Neuronal stem cell (in vitro differentiated cells): ENCODE data around the gene UNKL. TPM values are rescaled to one million over a fixed set of nuclear protein-coding genes. Genes with fewer than 3 reads are reported as not detected.

Experiments
- DNase-seq: peaks from one replicate; pipeline ENCODE4 v3.0.0-alpha.2; 2013; ENCODE audit warnings: low spot score
- H2AFZ ChIP-seq: one replicate; pipeline ENCODE4 v1.6.1; 2013; ENCODE audit warnings: mild to moderate bottlenecking, low read length, inconsistent platforms
- H2AK5ac ChIP-seq: 2 replicates; pipeline ENCODE4 v1.6.1; 2013; ENCODE audit warnings: low read depth, mild to moderate bottlenecking, inconsistent platforms, low read length, moderate library complexity, mixed read lengths
- H2BK120ac ChIP-seq: 2 replicates; pipeline ENCODE4 v1.6.1; 2013; ENCODE audit warnings: low read depth, mild to moderate bottlenecking, inconsistent platforms, low read length, moderate library complexity, mixed read lengths
- H2BK12ac ChIP-seq: one replicate; pipeline ENCODE4 v1.6.1; 2013; ENCODE audit warnings: low read length, inconsistent platforms
- H2BK15ac ChIP-seq: 2 replicates; pipeline ENCODE4 v1.6.1; 2013; ENCODE audit warnings: mild to moderate bottlenecking, low read length, inconsistent platforms, mixed read lengths
- H2BK5ac ChIP-seq: one replicate; pipeline ENCODE4 v1.6.1; 2013; ENCODE audit warnings: inconsistent platforms, mild to moderate bottlenecking, low read length, moderate library complexity
- H3K14ac ChIP-seq: one replicate; pipeline ENCODE4 v1.6.1; 2013; ENCODE audit warnings: low read length, inconsistent platforms
- H3K18ac ChIP-seq: 2 replicates; pipeline ENCODE4 v1.6.1; 2013; ENCODE audit warnings: low read length, inconsistent platforms
- H3K23ac ChIP-seq: 2 replicates; pipeline ENCODE4 v1.6.1; 2013; ENCODE audit warnings: low read depth, mild to moderate bottlenecking, mixed read lengths, low read length, inconsistent platforms; ENCODE audit not compliant: poor library complexity
- H3K27ac ChIP-seq: replicated peaks from 3 replicates; pipeline ENCODE4 v1.5.1; 2013; ENCODE audit warnings: low read length, inconsistent platforms
- H3K27me3 ChIP-seq, 3 experiments: 2 replicates each; pipeline ENCODE4 v1.6.1; 2013; ENCODE audit warnings: low read length in 3 of 3, mild to moderate bottlenecking in 2 of 3, inconsistent platforms in 1 of 3, low read depth in 1 of 3, mixed read lengths in 1 of 3, moderate library complexity in 1 of 3; ENCODE audit not compliant: control insufficient read depth in 3 of 3, insufficient read depth in 3 of 3
- H3K36me3 ChIP-seq, 2 donors: replicated peaks in 1 of 2; 2 replicates each; pipeline ENCODE4 v1.6.1; 2013; ENCODE audit warnings: low read length in 2 of 2; ENCODE audit not compliant: control insufficient read depth in 2 of 2, insufficient read depth in 2 of 2
- H3K4ac ChIP-seq: 2 replicates; pipeline ENCODE4 v1.6.1; 2013; ENCODE audit warnings: inconsistent platforms, mild to moderate bottlenecking, low read length, moderate library complexity
- H3K4me1 ChIP-seq, 2 donors: 1 replicate in 1 of 2; 2 replicates in 1 of 2; pipeline ENCODE4 v1.6.1; 2013; ENCODE audit warnings: low read length in 2 of 2, low read depth in 1 of 2; ENCODE audit not compliant: control insufficient read depth in 2 of 2, insufficient read depth in 1 of 2
- H3K4me2 ChIP-seq: one replicate; pipeline ENCODE4 v1.6.1; 2013; ENCODE audit warnings: mild to moderate bottlenecking, low read length, inconsistent platforms; ENCODE audit not compliant: insufficient read depth, poor library complexity, severe bottlenecking
- H3K4me3 ChIP-seq, 2 donors: 2 replicates each; pipeline ENCODE4 v1.5.1; 2013; ENCODE audit warnings: low read length in 2 of 2, mild to moderate bottlenecking in 2 of 2, inconsistent platforms in 1 of 2, moderate library complexity in 1 of 2
- H3K79me1 ChIP-seq: one replicate; pipeline ENCODE4 v1.6.1; 2013; ENCODE audit warnings: low read depth, mild to moderate bottlenecking, inconsistent platforms, low read length, moderate library complexity
- H3K9ac ChIP-seq: one replicate; pipeline ENCODE4 v1.6.1; 2013; ENCODE audit warnings: mild to moderate bottlenecking, low read depth, low read length, inconsistent platforms; ENCODE audit not compliant: poor library complexity
- H3K9me3 ChIP-seq, 2 donors: replicated peaks in 1 of 2; 2 replicates each; pipeline versions ENCODE3 to v1.6.1; 2013; ENCODE audit warnings: low read length in 2 of 2, mild to moderate bottlenecking in 2 of 2, inconsistent platforms in 1 of 2, low read depth in 1 of 2, mixed read lengths in 1 of 2, moderate library complexity in 1 of 2; ENCODE audit not compliant: control insufficient read depth in 2 of 2, insufficient read depth in 1 of 2
- H4K8ac ChIP-seq: one replicate; pipeline ENCODE4 v1.6.1; 2013; ENCODE audit warnings: low read depth, mild to moderate bottlenecking, inconsistent platforms, low read length, moderate library complexity
- H4K91ac ChIP-seq: one replicate; pipeline ENCODE4 v1.6.1; 2013; ENCODE audit warnings: low read length, low read depth, mild to moderate bottlenecking, inconsistent platforms; ENCODE audit not compliant: poor library complexity
- WGBS, 2 donors: extraction: QIAGEN DNeasy Blood & Tissue Kit; methylation state at CpG; one replicate each; pipeline ENCODE4 v1.1.7; 2013; ENCODE audit warnings: missing lambda C conversion rate in 2 of 2, mixed read lengths in 1 of 2; ENCODE audit not compliant: insufficient read length in 2 of 2, insufficient replicate concordance in 1 of 2; ENCODE audit errors: extremely low coverage in 2 of 2; 5-methylcytosine and 5-hydroxymethylcytosine counted together
- polyA plus RNA-seq, 2 experiments: library from polyadenylated mRNA; stranded (reverse); fragments of 200-250 nt; gene quantifications; one replicate each; pipeline ENCODE4 v1.2.3, GENCODE V29; 2013

UNKL gene
- 14.1 TPM for polyA plus RNA-seq (2013, experiment 1 of 2)
- polyA plus RNA-seq (2013, experiment 2 of 2) = 14.2 TPM

DNA sequence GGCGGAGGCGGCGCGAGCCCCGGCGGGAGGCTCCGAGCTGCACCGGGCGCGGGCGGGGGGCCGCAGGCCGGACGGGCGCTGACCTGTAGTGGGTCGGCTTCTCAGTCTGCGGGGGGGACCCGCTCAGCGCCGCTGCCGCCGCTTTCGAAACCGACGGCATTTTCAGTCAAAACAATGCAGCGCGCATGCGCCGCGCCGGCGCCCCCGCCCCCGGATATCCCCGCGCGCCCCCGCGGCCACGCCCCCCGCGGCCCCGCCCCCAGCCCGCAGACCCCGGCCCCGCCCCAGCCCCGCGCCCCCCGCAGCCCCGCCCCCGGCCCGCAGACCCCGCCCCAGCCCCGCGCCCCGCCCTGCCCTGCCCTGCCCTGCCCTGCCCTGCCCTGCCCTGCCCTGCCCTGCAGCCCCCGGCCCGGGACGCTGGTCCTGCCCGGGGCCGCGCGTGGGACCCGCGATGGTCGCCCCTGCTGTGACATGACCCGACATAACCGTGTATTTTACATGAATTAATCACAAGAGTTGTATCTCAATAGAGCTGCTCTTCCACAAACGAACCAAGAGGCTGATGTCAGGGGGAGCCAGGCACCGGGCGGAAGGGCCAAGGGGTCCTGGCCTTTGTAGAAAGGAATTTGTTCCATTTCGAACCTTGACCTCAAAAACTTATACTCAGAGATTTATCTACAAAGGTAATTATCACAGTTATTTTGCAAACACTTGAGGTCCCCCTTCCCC lies at the start of gene UNKL:
Gene UNKL (minus strand): TSS at position 173 of the 729 bp plus-strand sequence. CDS start 13 bp downstream, at position 160.
- peaks cover 3 to 15% of the 10 kb centered on the region in 2 donors for H3K36me3 ChIP-seq
- H3K4me3 ChIP-seq = peak within 1 kb of the TSS; percentile 65 to 98
- peak within 1 kb of the TSS; percentile 87 for H2AFZ ChIP-seq
- peak within 1 kb of the TSS; percentile 73 for H2BK12ac ChIP-seq
- peak within 1 kb of the TSS; percentile 80 for H3K23ac ChIP-seq
- no peaks in the 10 kb centered on the region for H3K27me3 ChIP-seq
- no peak within 1 kb of the TSS for H4K91ac ChIP-seq
- no peak within 1 kb of the TSS for H4K8ac ChIP-seq
- no CpG with 5 or more reads among the region's 72 CpGs for whole genome bisulfite sequencing, 2 donors
- H2AK5ac ChIP-seq = peak within 1 kb of the TSS; percentile 91
- DNase-seq = peak; percentile 70
- no peak within 1 kb of the TSS for H3K27ac ChIP-seq
- peak within 1 kb of the TSS; percentile 96 for H3K18ac ChIP-seq
- H3K4ac ChIP-seq = peak within 1 kb of the TSS; percentile 37
- peak within 1 kb of the TSS; percentile 73 for H3K4me2 ChIP-seq
- H3K9ac ChIP-seq = peak within 1 kb of the TSS; percentile 95
- peak within 1 kb of the TSS; percentile 95 for H2BK5ac ChIP-seq
- peak within 1 kb of the TSS; percentile 16 for H2BK120ac ChIP-seq
- H2BK15ac ChIP-seq = peak within 1 kb of the TSS; percentile 81
- peak within 1 kb of the TSS; percentile 21 for H3K14ac ChIP-seq
- H3K9me3 ChIP-seq = no peaks in the 10 kb centered on the region
- peaks cover 2 to 4% of the 10 kb centered on the region in 2 donors for H3K4me1 ChIP-seq
- H3K79me1 ChIP-seq = peaks cover 4% of the 10 kb centered on the region

DNA sequence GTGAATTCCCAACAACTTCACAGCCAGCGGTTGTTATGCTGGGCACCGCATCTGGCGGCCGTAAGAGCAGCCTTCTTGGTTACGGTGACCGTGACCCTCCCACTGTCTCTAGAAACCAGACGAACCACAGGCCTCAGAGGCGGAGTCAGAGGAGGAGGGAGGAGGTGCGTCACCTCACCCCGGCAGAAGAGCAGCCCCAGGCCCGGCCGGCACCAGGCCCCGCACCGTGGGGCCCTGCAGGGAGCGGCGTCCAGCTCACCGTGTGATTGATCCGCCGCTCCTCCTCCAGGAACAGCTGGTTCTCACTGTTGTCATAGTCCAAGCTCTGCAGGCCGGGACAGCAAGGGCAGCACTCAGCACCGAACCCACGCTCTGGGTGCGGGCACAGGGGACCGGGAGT lies 46.6 kb upstream of the UNKL start:
- H3K27ac ChIP-seq = no peak overlapping the region
- H4K91ac ChIP-seq = no peak overlapping the region
- no peaks in the 10 kb centered on the region for H3K4me1 ChIP-seq
- no peaks in the 10 kb centered on the region for H3K27me3 ChIP-seq
- H2AFZ ChIP-seq = no peak overlapping the region
- no CpG with 5 or more reads among the region's 24 CpGs for WGBS, 2 donors
- no peak overlapping the region for H3K9ac ChIP-seq
- no peak overlapping the region for H2AK5ac ChIP-seq
- no peak overlapping the region for H3K4ac ChIP-seq
- H3K14ac ChIP-seq = no peak overlapping the region
- DNase-seq = no peak
- no peak overlapping the region for H3K4me3 ChIP-seq
- peaks cover 12% of the 10 kb centered on the region for H3K79me1 ChIP-seq
- no peak overlapping the region for H3K4me2 ChIP-seq
- H2BK12ac ChIP-seq = no peak overlapping the region
- H3K9me3 ChIP-seq = no peaks in the 10 kb centered on the region
- no peak overlapping the region for H2BK15ac ChIP-seq
- peak overlapping the region; percentile 35 for H2BK5ac ChIP-seq
- H2BK120ac ChIP-seq = no peak overlapping the region
- H3K18ac ChIP-seq = no peak overlapping the region
- H3K23ac ChIP-seq = no peak overlapping the region
- H4K8ac ChIP-seq = no peak overlapping the region
- peaks cover 12 to 39% of the 10 kb centered on the region in 2 donors for H3K36me3 ChIP-seq

DNA sequence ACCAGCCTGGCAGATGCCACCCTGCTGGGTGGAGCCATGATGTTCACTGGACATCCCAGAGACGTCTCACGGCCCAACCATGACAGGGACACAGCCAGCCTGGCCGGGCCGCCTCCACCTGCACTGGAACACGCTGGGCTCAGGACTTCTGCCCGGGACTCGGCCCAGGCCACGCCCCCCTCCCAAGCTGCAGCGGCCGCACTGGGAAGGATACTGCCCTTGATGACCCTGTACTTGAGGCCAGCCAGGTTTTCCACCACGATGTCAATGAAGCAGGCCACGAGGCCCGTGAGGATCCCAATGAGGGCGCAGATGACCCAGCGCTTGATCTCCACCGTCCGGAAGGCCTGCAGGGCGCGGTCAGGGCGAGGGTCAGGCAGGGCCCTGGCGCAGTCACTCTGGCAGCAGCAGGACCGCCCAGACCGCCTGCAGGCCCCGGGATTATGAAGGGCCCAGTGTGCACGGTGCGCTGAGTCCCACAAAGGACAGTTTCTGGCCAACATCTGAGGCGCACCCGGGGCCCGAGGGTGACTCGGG lies 46.2 kb upstream of the UNKL start:
- Histone ChIP-seq H2BK15ac (no peak overlapping the region), H2BK120ac (no peak overlapping the region), H3K4ac (no peak overlapping the region), H3K14ac (no peak overlapping the region), H2AK5ac (no peak overlapping the region), H3K27ac (no peak overlapping the region), H4K91ac (no peak overlapping the region), H2BK12ac (no peak overlapping the region), H2AFZ (no peak overlapping the region), H3K9me3 (no peaks in the 10 kb centered on the region), H3K9ac (peak overlapping the region; percentile 21), H3K27me3 (no peaks in the 10 kb centered on the region), H3K4me2 (no peak overlapping the region), H4K8ac (peak overlapping the region; percentile 43), H3K18ac (no peak overlapping the region), H3K4me1 (no peaks in the 10 kb centered on the region), H3K36me3 (peaks cover 12 to 44% of the 10 kb centered on the region in 2 donors), H2BK5ac (peak overlapping the region; percentile 39), H3K23ac (peak overlapping the region; percentile 65), H3K4me3 (no peak overlapping the region), H3K79me1 (peaks cover 10% of the 10 kb centered on the region)
- no peak for DNase-seq
- WGBS, 2 donors = no CpG with 5 or more reads among the region's 30 CpGs

GRCh38 chr16:1459967-1460366 lies 45.5 kb upstream of the UNKL start:
- no peak overlapping the region for H2BK120ac ChIP-seq

More at GRCh38 chr16:1459967-1460366, 45.5 kb upstream of the UNKL start:
- no peak overlapping the region for H3K14ac ChIP-seq
- no peak for DNase-seq
- no peak overlapping the region for H2BK12ac ChIP-seq
- H2BK5ac ChIP-seq = no peak overlapping the region
- no peak overlapping the region for H3K4me2 ChIP-seq
- no peaks in the 10 kb centered on the region for H3K4me1 ChIP-seq
- peaks cover 12 to 51% of the 10 kb centered on the region in 2 donors for H3K36me3 ChIP-seq
- no peak overlapping the region for H3K9ac ChIP-seq
- no peak overlapping the region for H3K4me3 ChIP-seq
- no peaks in the 10 kb centered on the region for H3K27me3 ChIP-seq
- no peak overlapping the region for H4K8ac ChIP-seq
- no peak overlapping the region for H4K91ac ChIP-seq
- no peak overlapping the region for H3K27ac ChIP-seq
- no peak overlapping the region for H2AK5ac ChIP-seq
- peak overlapping the region; percentile 65 for H3K23ac ChIP-seq
- WGBS, 2 donors = no CpG with 5 or more reads among the region's 10 CpGs
- no peak overlapping the region for H2BK15ac ChIP-seq
- no peak overlapping the region for H3K18ac ChIP-seq
- no peaks in the 10 kb centered on the region for H3K9me3 ChIP-seq
- no peak overlapping the region for H2AFZ ChIP-seq
- H3K79me1 ChIP-seq = peaks cover 6% of the 10 kb centered on the region
- no peak overlapping the region for H3K4ac ChIP-seq
